ENCODE measurements around the gene SORCS3.

GRCh38 chr10:104741127-104741526, 100.0 kb downstream of the SORCS3 start:
- TF ChIP-seq, protein P1, sequence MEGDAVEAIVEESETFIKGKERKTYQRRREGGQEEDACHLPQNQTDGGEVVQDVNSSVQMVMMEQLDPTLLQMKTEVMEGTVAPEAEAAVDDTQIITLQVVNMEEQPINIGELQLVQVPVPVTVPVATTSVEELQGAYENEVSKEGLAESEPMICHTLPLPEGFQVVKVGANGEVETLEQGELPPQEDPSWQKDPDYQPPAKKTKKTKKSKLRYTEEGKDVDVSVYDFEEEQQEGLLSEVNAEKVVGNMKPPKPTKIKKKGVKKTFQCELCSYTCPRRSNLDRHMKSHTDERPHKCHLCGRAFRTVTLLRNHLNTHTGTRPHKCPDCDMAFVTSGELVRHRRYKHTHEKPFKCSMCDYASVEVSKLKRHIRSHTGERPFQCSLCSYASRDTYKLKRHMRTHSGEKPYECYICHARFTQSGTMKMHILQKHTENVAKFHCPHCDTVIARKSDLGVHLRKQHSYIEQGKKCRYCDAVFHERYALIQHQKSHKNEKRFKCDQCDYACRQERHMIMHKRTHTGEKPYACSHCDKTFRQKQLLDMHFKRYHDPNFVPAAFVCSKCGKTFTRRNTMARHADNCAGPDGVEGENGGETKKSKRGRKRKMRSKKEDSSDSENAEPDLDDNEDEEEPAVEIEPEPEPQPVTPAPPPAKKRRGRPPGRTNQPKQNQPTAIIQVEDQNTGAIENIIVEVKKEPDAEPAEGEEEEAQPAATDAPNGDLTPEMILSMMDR (IDR thresholded peaks at IDR 0.05) = no peak
- no peak for TF ChIP-seq POLR2A (IDR thresholded peaks at IDR 0.05)

Data from lower leg skin (tissue), 3 donors.